RPMI8226 (cell line): Measurements from ENCODE around the gene PREX1.
A peak's percentile ranks its signal among the peaks of the same experiment; 100 is the strongest.

Experiments
- DNase-seq: peaks from one replicate; pipeline ENCODE4 v3.0.0-alpha.2; 2015

PREX1 gene

DNA sequence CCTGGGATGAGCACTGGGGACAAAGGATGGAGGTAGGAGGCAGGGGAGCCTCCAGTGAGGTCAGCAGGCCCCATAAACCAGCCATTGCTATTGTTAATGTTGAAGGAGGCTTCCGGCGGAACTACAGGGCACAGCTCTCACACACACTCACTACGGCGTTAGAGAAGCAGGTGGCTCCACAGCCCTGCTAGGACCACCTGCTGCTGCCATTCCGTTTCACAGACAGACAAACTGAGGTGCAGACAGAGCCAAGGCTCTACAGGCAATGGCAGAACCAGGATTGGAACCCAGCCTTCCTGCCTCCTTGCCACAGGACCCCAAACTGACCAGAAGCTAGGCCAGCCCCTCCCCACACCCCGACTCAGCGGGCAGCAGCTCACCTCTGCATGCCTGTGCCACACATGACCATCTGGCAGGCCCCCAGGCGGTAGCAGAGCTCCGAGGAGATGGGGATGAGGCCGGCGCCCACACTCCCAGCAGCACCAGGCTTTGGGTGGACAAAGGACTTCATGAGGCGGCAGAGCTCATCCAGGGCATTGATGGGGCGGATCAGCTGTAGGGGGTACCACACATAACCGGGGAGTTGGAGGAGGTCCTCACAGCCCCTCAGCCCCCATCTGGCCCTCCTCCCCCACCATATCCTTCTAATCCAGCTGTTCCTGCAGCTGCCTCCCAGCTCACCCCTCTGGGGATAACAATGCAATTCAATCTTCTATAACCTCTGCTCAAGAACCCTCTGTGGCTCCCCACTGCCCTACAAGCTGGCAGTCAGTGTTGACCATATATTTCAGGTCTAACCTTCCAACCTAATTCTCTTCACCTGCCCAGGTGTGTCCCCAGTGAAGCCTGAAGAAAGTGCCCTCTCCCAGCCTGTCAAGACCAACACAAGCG is 198.5 kb downstream of the PREX1 start:
- DNase-seq = no peak

- DNase-seq = no peak
These were observed 200.1 kb downstream of the PREX1 start for GRCh38 chr20:48627737-48628128.

- no peak for DNase-seq
These were observed 200.7 kb downstream of the PREX1 start for GRCh38 chr20:48626938-48627736.

DNA sequence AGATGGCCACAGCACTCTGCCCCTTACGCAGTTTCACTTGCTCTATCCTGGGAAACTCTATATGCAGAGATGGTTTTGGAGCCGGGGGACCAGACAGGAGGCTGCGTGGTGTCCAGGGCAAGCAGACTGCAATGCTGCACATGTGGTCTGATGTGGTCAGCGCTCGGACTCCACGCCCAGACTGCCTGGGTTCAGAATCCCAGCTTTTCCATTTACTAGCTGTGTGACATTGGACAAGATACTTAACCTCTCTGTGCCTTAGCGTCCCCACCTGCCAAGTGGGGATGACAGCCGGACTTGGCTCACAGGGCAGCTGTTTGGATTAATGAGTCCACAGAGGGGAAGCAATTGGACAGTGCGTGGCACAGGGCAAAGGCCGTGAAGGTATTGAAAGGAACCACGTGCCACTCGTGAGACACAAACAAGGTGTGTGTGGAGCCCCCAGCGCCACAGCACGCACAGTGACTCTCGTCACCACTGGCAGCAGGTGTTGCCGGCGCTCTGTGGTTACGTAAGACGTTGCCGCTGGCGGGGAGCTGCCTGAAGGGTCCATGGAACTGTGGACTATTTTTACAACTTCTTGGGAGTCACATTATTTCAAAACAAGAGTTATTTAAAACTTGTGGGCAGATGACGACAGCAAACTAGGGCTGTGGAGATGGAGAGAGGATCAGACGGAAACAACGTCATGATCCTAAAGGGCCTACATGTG is 201.4 kb downstream of the PREX1 start:
- no peak for DNase-seq

- DNase-seq = no peak
These were observed 202.5 kb downstream of the PREX1 start for GRCh38 chr20:48625136-48625900.

- DNase-seq = no peak
These were observed 203.3 kb downstream of the PREX1 start for GRCh38 chr20:48624315-48625020.

DNA sequence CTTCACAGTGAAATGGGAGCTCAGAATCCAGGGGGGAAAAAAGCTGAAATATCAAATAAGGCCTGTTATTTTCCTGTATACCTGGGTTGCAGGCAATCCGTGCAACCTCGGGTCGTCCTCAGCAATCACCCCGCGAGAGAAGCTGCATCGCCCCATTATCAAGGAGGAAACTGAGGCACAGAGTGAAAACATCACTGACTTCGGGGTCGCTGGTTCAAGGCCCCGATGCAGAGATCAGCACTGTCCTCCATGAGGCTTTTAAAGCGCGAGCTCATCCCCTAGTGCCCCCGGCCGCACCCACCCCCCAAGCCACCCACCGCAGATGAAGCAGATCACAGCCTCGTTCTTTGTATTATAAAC is 203.9 kb downstream of the PREX1 start:
- DNase-seq = no peak

DNA sequence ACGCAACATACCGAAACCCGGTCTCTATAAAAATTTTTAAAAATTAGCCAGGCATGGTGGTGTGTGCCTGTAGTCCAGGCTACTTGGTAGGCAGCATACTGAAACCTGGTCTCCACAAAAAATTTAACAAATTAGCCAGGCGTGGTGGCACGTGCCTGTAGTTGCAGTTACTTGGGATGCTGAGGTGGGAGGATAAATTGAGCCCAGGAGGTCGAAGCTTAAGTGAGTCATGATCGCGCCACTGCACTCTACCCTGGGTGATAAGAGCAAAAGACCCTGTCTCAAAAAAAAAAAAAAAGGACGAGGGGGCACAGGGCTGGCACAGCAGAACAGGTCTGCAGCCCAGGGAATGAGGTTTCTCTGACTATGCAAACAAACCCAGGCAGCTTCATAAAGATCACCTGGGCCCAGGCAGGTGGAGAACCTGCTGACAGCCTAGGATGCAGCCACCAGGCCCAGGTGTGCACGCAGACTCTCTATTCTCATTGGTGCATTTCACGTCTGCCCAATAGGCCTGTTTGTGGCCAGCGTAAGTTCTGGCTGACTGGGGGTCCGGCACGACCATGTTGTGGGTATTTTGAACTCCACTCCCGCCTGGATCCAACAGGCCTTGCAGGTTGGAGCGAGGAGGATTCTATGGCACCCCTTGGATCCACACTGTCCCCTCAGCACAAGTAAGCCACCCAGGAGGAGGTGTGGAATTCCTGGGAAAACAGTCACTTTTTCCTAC is 204.5 kb downstream of the PREX1 start:
- no peak for DNase-seq

- DNase-seq = no peak
These were observed 205.4 kb downstream of the PREX1 start for GRCh38 chr20:48622421-48622820.

- no peak for DNase-seq
These were observed 206.3 kb downstream of the PREX1 start for GRCh38 chr20:48621376-48622078.

- DNase-seq = peak; percentile 85
These were observed 207.1 kb downstream of the PREX1 start for GRCh38 chr20:48620507-48621375.

- no peak for DNase-seq
These were observed 207.7 kb downstream of the PREX1 start for GRCh38 chr20:48620154-48620506.

- peak; percentile 53 for DNase-seq
These were observed 208.4 kb downstream of the PREX1 start for GRCh38 chr20:48619126-48620101.

DNA sequence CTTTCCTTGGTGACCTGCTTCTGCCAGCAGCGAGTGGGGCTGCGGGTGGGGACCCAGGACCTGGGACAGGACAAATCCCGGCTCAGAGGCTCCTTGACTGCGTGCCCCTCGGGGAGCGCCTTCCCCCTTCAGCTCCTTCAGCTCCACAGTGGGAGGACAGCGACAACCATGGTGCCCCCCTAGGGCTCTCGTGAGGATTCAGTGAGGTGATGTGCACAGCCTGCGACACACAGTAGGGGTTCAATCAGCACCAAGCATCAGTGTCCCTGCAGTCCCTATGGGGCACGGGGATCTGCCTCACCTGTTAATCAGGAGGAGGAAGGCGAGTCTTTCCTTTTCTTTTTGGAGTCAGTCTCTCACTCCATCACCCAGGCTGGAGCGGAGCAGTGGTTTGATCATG is 209.2 kb downstream of the PREX1 start:
- DNase-seq = no peak

- no peak for DNase-seq
These were observed 209.7 kb downstream of the PREX1 start for GRCh38 chr20:48618052-48618451.

DNA sequence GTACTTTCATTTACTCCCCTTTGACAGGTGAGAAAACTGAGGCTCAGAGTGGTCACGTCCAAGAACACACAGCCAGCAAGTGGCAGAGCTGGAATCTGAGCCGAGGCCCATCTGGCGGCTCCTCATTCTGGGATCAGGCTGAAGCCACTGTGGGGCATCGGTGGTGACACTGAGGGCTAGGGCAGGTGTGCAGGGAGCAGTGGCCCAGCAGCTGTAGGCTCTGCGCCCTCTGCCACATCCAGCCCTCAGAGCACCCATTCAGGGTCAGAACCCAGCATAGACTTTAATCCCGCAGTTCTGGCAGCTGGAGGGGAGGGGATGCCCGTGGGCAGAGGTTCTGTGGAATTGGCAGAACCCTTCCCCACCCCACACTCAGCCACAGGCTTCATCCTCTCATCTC is 210.3 kb downstream of the PREX1 start:
- DNase-seq = no peak

DNA sequence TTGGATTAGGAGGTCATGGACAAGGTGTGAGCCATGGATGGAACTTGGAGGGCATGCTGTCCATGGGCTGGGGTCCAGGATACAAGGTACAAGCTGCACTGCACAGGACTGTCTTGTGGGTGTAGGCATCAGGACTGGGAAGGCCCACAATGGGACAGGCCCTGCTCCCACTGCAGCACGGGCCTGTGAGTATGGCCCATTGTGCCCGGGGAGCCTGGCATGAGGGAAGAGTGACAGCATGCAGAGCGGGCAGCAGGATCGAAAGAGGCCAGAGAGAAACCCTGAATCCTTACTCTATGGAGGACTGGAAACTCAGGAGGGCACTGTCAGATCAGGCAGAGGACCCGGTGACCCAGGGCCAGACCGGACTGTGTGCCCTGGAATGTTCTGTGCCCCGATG is 211.3 kb downstream of the PREX1 start:
- no peak for DNase-seq

- no peak for DNase-seq
These were observed 211.9 kb downstream of the PREX1 start for GRCh38 chr20:48615871-48616270.
